Activated CD4-positive, alpha-beta T cell treated with anti-CD3 and anti-CD28 coated beads for 4 hours (primary cell): ENCODE measurements around the gene STARD3.

Experiments
- DNase-seq, 2 donors: peaks; one replicate each; pipeline ENCODE4 v3.0.0-alpha.2; 2020

STARD3 gene

DNA sequence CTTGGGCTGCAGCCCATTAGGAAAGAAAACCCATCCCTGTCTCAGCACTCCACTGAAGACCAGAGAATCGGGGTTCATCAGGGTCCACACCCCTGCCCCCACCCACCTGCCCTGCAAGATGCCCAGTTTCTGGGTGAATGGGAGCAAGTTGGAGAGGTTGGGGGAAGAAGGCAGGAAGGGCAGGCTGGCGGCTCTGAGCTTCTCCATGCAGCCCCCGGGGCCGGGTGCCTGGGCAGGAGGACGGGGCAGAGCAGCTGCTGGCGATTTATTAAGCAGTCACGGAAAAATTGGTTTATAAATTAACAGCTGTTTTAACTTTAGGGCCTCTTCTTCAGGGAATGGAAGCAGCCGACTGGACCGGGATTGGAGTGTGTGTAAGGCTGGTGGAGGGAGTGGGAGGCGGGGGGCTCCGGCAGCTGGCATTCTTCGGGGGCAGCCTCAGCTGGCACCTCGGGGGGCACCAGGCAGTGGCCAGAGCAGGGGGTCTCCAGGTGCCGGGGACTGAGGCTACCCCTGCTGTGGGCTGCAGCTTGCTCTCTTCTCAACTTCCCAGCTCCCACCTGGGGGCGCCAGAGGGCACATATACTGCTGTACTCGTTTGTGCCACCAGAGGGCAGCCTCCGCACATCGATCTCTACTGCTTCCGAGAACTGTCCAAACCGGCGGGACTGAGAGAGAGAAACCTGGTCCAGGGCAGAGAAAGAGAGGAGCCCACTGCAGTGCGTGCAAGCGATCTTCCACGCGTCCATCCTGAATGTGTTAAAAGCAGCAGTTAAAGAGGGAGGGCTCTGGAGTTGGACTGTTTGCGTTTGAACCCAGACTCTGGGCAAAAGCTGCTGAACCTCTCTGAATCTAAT lies 15.2 kb upstream of the STARD3 start:
- DNase-seq, result peak; percentile 81 to 86

DNA sequence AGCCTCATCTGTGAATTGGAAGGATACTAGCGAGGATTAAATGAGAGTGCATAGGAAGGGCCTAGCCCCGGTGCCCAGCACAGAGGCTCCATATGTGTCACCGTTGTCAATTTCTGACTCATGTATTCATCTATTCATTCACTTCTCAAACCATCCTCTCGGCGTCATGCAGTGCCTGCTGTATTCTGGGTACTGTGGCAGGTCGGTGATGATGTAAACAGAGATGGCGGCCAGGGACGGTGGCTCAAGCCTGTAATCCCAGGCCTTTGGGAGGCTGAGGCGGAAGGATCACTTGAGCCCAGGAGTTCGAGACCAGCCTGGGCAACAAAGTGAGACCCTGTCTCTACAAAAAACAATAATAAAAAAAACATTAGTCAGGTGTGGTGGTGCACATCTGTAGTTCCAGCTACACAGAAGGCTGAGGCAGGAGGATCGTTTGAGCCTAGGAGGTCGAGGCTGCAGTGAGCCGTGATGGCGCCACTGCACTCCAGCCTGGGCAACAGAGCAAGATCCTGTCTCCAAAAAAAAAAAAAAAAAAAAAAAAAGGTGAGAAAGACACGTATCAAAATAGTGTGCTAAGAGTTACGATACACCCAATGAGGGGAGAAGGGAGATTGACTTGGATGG lies 14.5 kb upstream of the STARD3 start:
- DNase-seq, result peak in 1 of 2 donors; percentile 34

DNA sequence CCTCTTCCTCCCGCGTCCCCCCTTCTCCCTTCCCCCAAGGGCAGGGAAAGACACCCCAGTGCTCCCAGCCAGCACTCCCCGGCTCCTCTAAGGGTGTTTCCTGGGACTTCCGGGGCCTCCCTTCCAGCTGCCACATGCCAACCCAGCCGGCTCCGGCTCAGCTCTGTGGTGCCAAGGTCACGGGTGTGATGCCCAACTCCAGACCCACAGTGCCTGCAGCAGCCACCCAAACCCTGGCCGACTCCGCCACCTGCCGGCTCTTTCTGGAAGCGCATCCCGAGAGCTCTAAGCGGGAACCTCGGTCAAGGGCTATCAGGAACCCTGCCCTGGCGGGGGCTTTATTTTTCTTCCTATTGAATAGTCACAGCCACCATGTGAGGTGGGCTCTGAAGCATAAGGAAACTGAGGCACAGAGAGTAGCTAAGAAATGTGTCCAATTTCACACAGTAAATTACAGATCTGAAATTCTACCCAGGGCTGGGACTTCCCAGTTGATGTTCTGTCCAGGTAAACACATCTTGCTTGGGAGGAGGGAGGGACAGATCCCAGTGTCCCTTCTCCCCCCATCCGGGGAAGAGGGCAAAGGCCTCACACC lies 13.5 kb upstream of the STARD3 start:
- DNase-seq, result peak; percentile 76 to 88

DNA sequence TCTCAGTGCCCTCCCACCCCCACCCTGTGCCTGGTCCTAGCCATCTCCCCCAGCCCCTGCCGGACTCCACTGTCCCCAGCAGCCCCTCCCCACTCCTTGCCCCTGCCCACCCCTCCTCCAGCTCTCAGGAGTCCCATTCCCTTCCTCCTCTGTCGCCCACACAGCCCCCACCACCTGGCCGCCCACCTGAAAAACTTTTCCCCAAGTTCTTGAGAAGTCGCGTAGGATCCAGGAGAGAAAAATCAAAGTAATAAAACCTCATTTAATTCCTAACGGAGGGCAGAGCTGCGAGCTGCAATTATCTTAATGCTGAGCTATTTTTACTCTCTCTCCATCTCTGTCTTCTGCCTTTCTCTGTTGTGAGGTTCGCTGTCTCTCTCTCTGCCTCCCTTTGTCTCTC lies 12.6 kb upstream of the STARD3 start:
- DNase-seq, result no peak

DNA sequence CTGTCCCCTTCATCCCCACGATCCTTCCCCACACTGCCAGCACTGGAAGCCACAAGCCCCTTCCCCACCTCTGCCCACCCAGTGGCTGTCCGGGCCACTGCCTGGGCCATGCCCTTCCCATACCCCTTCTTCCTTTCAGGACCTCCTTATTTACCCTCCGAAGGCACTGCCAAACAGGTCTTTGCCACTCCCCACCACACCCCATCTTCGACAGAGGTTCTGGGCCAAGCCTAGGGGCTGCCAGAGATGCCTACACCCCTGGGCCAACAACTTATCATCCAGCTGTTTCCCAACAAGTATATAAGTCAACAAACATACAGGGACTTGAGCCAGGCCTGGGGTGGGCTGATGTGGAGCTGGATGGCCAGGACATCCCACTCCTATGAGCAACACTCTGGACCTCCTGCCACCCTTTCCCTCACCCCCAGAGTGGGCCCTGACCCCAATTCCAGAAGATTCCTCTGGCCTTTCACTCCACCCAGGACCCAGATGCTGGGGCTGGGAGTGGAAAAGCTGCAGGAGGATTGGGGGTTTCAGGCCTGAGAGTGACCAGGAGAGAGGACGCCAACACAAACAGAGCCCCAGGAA lies 11.7 kb upstream of the STARD3 start:
- DNase-seq, result no peak

DNA sequence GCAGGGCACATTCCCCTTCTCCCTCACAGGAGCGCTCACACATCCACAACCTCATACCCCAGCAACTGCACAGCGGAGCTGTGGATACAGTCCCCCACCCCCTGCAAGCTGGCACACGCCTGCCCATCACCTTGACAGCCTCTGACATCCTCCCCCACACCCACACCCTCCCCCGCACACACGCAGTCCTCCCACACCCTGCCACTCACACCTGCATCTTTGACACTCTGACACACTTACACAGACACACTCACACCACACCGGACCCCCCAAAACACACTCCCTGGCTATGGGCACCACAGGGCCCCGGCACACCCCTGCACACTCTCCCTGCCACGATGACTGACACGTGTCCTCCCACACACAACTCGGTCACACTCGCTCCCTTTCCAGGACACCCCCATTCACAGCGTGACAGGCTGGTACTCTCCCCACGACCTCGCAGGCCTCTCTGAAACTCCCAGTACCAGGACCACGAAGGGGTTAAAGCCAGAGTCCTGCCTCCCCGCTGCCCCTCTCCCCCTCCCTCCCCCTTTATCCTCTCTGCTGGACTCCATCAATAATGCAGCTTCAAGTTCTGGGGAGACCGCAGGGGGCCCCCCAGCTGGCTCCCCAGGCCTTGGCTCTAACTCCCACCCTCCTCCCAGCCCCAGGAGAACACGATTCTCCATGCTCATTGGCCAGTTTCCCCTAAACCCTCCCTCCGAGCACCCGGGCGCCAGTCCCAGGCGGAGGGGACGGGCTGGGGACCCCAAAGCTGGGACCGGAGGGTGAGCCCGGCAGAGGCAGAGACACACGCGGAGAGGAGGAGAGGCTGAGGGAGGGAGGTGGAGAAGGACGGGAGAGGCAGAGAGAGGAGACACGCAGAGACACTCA lies 10.5 kb upstream of the STARD3 start, which contains the start of gene PPP1R1B:
Gene PPP1R1B (plus strand): TSS at position 782 of the 876 bp plus-strand sequence. CDS start 441 bp downstream, outside the sequence.
- peak; percentile 36 to 40 for DNase-seq

DNA sequence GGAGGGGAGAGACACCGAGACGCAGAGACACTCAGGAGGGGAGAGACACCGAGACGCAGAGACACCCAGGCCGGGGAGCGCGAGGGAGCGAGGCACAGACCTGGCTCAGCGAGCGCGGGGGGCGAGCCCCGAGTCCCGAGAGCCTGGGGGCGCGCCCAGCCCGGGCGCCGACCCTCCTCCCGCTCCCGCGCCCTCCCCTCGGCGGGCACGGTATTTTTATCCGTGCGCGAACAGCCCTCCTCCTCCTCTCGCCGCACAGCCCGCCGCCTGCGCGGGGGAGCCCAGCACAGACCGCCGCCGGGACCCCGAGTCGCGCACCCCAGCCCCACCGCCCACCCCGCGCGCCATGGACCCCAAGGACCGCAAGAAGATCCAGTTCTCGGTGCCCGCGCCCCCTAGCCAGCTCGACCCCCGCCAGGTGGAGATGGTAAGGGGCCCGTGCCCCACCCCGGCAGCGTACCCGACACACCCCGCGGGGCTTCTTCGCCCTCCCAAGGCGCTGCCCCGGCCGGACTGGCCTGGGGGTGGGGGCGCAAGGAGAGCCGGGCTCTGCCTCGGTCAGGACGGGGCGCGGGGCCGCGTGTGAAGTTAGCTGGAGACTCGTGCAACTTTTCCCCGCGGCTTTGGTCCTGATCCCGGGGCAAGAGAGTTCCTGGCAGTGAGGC lies 9.8 kb upstream of the STARD3 start:
- no peak for DNase-seq

DNA sequence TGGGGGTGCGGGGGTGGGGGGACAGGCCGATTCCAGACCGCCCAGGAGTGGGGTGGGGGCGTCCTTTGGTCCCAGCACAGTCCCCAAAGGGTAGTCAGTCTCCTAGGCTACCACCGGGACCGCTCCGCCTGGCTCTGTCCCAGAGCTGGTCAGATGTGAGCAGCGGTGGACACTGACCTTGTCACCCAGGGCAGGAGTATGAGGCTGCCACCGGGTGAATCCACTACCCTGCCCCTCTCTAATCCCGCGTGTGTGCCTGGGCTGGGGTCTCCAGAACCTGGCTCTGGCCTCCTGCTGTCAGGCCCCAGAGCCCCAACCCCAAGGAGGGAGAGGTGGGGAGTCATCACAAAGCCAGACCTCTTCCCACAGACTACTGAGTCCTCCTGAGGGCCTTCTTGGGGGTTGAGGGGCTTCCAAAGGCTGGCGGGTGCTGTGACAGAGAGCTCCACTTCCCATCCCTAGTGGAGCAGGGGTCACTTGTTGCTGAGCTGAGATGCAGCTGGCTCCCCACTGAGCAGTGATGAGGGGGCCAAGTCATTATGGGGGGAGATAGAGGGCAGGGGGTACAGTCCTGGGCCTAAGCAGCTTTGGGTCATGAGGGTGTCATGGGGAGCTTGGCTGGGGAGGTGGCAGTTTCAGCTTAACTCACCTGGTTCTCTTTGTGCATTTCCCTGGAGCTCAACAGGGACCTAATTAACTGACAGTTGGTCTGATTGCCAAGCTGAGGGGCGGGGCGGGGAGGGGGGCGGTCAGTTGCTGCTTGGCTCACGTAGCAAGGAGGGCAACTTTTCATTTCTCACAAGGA lies 9.0 kb upstream of the STARD3 start:
- no peak for DNase-seq

DNA sequence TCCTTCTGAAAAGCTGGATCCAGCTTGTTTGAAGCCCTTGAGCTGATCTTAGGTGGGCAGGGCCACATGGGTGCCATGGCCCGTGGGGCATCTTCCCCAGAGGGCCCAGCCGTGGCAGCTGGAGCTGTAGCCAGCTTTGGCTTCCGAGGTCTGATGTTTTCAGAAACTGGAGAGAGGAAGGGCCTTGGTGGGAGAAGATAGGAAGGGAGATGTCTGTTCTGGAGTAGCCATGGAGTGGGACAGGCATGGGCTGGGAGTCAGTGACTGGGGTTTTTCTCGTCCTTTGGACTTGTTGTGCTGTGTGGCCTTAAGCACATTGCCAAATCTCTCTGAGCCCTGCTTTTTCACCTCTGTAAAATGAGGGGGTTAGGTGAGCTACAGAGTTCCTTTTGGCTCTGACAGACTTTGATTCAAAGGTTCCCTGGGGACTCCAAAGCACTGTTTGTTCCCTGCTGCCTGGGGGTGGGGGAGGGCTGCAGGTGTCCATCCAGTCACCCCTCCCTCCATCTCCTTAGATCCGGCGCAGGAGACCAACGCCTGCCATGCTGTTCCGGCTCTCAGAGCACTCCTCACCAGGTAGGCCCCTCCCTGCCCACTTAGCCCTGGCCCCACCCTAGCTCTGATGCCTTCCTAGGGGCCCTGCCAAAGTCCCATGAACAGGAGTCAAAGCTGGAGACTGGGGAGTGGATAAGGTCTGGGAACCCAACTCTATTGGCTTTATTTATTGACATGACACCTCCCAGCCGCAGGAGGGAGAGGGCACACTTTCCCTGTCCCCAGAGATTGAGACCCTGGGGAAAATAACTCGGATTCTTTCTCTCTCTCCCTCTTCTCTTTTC lies 8.1 kb upstream of the STARD3 start:
- no peak for DNase-seq

DNA sequence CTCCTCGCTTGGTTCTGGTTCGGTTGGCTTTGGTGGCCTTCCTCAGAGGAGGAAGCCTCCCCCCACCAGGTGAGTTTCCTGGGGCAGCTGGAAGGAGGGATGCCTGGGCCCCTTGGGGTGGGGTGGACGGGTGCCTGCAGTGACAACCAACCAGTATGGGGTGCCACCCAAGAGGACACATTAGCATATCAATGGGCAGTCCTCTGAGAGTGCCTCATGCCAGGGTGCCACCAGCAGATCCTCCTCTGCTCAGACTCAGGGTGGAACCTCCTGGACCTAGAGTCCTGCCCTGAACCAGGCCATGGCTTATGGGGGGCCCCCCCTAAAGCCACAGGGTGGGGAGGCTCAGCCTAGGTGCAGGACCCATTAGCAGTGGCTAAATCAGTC lies 7.5 kb upstream of the STARD3 start:
- no peak for DNase-seq

DNA sequence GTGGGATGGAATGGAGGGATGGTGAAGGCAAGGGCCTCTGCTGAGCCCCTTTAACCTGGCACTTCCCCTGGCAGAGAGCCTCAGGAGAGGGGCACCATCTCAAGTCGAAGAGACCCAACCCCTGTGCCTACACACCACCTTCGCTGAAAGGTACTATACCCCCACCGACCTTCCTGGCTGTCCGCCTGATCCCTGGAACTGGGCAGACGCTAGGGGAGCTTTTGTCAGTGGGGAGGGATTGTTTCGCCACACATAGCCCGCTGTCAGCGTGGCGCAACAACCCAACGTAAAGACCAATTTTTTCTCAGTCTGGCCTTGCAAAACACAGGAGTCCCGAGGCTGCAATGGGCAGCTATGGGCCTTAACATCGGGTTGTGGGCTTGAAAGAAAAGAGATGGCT lies 7.0 kb upstream of the STARD3 start:
- DNase-seq, result no peak

DNA sequence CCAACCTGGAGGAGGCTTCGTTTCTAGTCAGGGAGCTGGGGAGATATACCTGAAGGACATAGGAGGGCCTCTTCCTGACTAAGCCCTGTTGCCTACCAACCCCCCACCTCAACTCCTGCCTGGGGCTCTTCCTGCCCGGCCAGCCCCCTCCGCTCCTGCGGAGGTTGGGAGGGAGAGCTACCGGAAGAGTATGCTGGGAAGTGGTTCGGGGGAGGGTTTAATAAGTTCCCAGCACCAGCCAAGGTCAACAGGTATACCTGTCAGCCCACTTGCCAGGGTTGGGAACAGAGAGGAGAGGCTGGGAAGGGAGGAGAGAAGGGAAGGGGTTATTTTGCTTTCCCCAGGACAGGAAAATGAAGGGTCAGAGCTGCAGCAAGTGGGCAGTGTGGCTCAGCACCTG lies 5.5 kb upstream of the STARD3 start:
- DNase-seq, result no peak

DNA sequence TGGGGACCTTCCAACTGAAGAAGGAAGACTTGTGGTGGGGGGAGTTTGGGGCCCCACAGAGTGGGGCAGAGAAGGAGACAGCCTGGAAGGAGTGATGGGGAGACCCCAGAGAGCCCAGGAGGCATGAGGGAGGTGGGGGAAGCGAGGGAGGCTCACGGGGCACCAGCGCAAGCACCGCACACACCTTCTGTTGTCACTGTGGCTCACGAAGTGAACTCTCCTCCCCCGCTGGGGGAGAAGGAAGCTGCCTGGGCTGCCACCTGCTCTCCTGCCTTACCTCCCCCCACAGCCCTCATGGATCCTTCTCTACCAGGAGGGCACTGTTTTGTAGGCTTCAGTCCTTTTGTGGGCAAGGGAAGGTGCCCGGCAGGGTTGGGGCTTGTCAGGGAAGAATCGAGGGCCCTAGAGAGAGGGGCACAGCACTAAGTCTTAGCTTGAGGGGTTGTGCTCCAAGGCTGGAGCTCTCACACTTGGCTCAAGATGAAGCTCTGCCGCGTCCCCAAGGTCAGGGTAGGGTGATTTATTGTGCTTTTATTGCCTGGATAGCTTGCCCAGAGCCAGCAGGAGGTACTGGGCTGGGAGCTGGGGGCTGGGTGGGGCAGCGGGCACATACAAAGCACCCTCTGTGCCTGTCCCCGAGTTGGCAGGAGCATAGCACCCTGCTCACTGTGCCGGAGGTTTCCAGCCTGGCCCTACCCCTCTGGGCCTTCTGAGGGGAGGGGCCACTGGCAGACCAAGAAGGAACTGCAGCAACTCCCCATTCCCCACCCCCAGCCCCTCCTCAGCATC lies 4.6 kb upstream of the STARD3 start:
- DNase-seq, result no peak

DNA sequence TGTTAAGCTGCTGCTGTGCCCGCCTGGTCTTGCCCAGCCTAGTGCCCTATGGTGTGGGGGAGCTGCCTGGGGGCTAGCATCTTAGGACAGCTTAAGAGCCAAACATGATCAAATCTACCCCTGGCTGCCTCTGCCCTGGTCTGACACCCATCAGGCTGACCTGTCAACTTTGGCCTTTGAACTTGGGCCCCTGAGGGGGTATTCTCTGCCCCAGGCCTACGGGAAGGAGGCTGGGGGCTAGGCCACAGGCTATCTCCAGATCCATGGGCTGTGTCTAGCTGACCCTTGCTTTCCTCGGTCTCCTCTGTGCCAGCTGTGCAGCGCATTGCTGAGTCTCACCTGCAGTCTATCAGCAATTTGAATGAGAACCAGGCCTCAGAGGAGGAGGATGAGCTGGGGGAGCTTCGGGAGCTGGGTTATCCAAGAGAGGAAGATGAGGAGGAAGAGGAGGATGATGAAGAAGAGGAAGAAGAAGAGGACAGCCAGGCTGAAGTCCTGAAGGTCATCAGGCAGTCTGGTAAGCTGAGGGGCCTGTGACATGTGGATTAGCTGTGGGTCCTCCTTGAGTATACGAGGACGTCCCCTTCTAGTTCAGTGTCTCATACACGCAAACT lies 3.3 kb upstream of the STARD3 start:
- no peak for DNase-seq

DNA sequence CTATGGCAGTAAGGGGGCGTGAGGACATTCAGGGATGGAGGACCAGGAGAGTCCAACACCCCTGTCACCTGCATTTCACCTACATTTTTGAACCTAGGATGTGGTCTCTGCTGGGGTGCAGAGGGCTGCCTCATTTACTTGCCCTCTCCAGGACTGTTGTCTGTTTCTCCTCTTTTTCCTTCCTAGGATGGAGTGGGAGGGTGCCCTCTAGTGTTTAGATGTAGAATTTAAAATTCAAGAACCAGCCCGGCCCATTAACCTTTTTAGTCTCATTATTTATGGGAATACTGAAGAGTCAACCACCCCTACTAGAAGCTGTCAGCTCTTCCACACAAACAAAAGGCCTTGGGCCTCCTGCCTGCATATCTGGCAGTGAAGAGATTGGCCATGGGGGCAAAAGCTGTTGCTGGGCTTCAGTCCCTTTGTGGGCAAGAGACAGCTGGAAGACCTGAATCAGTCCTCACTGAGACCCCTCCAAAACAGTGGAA lies 2.5 kb upstream of the STARD3 start:
- DNase-seq, result no peak

DNA sequence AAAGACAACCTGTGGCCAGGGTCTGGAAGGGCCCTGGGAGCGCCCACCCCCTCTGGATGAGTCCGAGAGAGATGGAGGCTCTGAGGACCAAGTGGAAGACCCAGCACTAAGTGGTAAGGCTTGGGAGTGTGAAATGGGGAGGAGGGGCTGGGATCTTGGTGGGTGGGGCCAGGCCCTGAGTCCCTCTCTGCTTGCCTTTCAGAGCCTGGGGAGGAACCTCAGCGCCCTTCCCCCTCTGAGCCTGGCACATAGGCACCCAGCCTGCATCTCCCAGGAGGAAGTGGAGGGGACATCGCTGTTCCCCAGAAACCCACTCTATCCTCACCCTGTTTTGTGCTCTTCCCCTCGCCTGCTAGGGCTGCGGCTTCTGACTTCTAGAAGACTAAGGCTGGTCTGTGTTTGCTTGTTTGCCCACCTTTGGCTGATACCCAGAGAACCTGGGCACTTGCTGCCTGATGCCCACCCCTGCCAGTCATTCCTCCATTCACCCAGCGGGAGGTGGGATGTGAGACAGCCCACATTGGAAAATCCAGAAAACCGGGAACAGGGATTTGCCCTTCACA lies 1.2 kb upstream of the STARD3 start:
- DNase-seq, result no peak

DNA sequence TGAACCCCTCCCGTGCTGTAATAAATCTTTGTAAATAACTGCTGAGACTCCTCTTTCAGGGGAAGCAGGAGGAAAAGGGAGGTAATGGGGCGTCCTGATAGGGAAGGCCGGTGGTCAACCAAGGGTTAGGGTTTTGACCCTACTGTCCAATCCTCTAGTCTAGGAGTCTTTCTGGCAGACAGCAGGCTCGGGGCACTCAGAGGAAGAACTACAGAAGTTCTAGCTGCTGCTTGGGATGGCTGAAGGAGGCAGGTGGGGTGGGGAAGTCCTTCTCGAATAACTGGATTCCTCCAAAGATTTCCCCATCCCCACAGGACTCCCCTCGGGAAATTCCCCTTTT lies 387 bp upstream of the STARD3 start:
- DNase-seq, result no peak

DNA sequence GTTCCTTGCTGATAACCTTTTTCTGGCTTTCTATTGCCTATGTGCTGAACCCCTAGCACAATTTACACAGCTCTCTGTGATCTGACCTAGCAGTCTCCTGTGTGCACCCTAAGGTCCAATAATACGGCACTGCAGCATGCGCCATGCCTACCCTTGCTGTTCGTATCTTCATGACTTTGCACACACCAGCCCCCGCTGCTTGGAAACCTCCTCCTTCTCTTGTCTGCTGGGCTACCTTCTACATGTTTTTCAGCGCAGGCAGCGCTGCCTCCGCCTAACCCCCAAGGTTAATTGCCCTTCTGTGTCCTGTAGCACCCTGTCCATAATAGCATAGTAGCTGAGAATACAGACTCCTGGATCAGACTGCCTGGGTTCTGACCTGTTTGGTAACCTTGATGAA lies 1.4 kb downstream of the STARD3 start:
- DNase-seq, result no peak

DNA sequence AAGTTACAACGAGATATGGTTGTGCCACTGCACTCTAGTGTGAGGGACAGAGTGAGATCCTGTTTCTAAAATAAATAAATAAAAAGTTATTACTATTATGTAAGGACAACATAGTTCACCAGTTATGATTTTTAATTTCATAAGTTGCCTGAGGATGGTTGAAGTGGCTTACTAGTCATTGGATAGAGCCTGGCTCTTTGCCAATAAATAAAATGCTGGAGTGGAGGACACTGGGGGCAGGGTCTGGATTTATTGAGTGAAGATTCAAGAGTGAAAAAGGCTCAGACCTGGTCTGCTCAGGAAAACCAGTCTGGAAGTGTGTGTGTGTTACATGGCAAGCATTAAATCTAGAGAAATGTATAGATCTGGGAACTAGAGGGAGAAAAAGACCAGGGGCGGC lies 2.1 kb downstream of the STARD3 start:
- DNase-seq, result no peak
